ENCODE data around the gene MYO16. TPM values are rescaled to one million over a fixed set of nuclear protein-coding genes. Genes with fewer than 3 reads are reported as not detected.

Gene MYO16
- total and polyA plus RNA-seq, 8 donors: 0.03 to 0.47 (median 0.16) TPM

- TF ChIP-seq, protein P1, sequence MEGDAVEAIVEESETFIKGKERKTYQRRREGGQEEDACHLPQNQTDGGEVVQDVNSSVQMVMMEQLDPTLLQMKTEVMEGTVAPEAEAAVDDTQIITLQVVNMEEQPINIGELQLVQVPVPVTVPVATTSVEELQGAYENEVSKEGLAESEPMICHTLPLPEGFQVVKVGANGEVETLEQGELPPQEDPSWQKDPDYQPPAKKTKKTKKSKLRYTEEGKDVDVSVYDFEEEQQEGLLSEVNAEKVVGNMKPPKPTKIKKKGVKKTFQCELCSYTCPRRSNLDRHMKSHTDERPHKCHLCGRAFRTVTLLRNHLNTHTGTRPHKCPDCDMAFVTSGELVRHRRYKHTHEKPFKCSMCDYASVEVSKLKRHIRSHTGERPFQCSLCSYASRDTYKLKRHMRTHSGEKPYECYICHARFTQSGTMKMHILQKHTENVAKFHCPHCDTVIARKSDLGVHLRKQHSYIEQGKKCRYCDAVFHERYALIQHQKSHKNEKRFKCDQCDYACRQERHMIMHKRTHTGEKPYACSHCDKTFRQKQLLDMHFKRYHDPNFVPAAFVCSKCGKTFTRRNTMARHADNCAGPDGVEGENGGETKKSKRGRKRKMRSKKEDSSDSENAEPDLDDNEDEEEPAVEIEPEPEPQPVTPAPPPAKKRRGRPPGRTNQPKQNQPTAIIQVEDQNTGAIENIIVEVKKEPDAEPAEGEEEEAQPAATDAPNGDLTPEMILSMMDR (IDR thresholded peaks at IDR 0.05): no peak
- intact Hi-C loops (cut with DNase I): no loop called here
- H3K36me3 ChIP-seq: no peaks in the 10 kb centered on the region
- DNase-seq (no peak), FAIRE-seq (no peak), ATAC-seq (no peak)
- H3K27ac ChIP-seq: no peak overlapping the region
- no peaks in the 10 kb centered on the region for H3K4me1 ChIP-seq
- no peak overlapping the region for H3K4me3 ChIP-seq
- WGBS, 2 donors: 18 to 42% methylated on average over 1 of the region's 1 CpG
- H3K27me3 ChIP-seq: no peaks in the 10 kb centered on the region
- no peaks in the 10 kb centered on the region for H3K9me3 ChIP-seq
Measured at GRCh38 chr13:108669381-108669780, 40.0 kb downstream of the MYO16 start.

DNA sequence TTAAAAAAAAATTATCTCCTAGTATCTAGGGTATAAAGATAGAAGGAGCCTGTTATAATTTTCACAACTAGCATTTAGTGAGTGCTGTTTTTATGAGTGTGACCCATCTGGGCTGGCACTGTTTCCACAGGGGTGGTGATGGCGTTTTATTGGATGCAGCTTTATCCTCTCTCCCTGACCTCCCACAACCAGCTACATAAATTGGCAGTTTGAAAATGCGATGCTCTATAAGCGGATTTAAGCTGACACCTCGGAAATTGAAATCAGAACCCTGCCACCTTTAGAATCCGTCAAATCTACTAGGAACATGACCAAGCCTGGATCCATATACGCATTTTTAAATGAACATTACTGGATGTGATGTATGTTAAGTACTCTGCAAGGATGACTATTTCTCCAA, 44.9 kb downstream of the MYO16 start:
- TF ChIP-seq, protein P1 (IDR thresholded peaks at IDR 0.05): no peak

DNA sequence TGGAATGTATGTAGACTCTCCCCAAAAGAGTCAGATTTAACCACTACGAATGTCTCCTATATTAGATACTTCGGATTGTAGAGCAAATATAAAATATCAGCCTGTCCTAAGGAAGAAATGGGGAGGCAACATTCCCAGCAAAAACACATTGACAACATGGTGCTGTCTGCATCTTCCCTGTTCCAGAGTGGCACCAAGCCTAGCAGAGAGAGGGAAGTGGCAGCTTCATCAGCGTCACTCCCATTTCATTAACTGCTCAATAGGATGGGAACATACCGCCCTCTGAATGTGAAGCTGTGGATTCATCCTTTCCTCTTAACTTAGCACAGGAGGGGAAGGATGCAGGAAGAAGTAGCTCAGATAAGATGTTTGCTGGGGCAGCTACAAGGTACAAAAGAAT, 45.4 kb downstream of the MYO16 start:
- FAIRE-seq (no peak), DNase-seq (no peak), ATAC-seq (no peak)
- Histone ChIP-seq H3K36me3 (no peaks in the 10 kb centered on the region), H3K27me3 (no peaks in the 10 kb centered on the region), H3K4me3 (no peak overlapping the region), H3K4me1 (no peaks in the 10 kb centered on the region), H3K27ac (no peak overlapping the region), H3K9me3 (no peaks in the 10 kb centered on the region)
- TF ChIP-seq, protein P1 (IDR thresholded peaks at IDR 0.05): no peak
- intact Hi-C loops (cut with DNase I): no loop called here
- 54 to 66% methylated on average over 4 of the region's 4 CpGs for WGBS, 2 donors

More for the DNA sequence above, 44.9 kb downstream of the MYO16 start:
- no peak overlapping the region for H3K4me3 ChIP-seq
- WGBS, 2 donors: 59 to 69% methylated on average over 6 of the region's 6 CpGs
- ATAC-seq (no peak), DNase-seq (no peak), FAIRE-seq (no peak)
- no peaks in the 10 kb centered on the region for H3K27me3 ChIP-seq
- H3K27ac ChIP-seq: no peak overlapping the region
- no peaks in the 10 kb centered on the region for H3K4me1 ChIP-seq
- H3K36me3 ChIP-seq: no peaks in the 10 kb centered on the region
- H3K9me3 ChIP-seq: no peaks in the 10 kb centered on the region
- intact Hi-C loops (cut with DNase I): no loop called here

DNA sequence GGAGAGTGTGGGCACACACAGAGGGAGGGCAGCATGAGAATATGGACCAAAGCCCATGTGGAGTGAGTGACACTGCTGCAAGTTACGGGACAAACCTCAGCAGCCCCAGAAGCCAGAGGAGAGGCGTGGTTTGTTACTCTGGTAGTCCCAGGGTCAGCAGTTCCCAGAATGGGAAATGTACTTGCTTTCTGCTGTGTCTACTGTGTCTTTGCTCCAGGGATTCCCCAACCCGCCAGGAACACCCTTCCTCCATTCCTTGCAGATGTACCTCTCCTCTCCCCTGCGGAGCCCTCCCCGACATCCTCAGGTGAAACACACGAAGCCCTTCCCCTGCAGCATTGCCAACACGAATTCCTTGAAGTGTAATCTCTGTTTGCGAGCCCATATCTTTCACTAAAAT, 47.2 kb downstream of the MYO16 start:
- TF ChIP-seq, protein P1 (IDR thresholded peaks at IDR 0.05): no peak
- Histone ChIP-seq H3K4me1 (no peaks in the 10 kb centered on the region), H3K4me3 (no peak overlapping the region), H3K36me3 (no peaks in the 10 kb centered on the region), H3K27me3 (no peaks in the 10 kb centered on the region), H3K27ac (no peak overlapping the region), H3K9me3 (no peaks in the 10 kb centered on the region)
- no peak for FAIRE-seq
- DNase-seq: no peak
- WGBS, 2 donors: 36 to 42% methylated on average over 8 of the region's 8 CpGs
- intact Hi-C loops (cut with DNase I): no loop called here
- no peak for ATAC-seq

DNA sequence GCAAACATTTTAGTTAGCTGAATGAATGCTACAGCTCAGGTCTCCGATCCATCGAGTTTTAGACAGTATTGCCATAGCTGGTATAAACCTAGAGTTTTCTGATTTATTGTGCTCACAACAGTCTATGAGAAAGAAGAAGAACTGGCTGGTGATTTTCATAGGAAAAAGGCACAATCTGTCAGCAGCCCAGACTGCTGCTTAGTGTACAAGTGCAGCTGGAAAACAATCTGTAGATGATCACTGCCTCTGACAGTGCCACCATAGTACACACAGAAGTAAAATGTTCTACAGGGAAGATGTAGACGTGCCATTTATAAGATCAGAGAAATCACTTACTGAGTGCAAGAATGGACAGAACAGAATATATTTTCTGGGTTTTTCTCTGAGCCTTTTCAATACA, 48.4 kb downstream of the MYO16 start:
- no peaks in the 10 kb centered on the region for H3K4me1 ChIP-seq
- no peak for DNase-seq
- no peaks in the 10 kb centered on the region for H3K9me3 ChIP-seq
- FAIRE-seq: no peak
- H3K4me3 ChIP-seq: no peak overlapping the region
- no peak for ATAC-seq
- intact Hi-C loops (cut with DNase I): no loop called here
- TF ChIP-seq, protein P1 (IDR thresholded peaks at IDR 0.05): no peak
- WGBS, 2 donors: 61 to 70% methylated on average over 3 of the region's 3 CpGs
- H3K36me3 ChIP-seq: no peaks in the 10 kb centered on the region
- H3K27ac ChIP-seq: no peak overlapping the region
- no peaks in the 10 kb centered on the region for H3K27me3 ChIP-seq
